ENCODE results near the gene INO80.

DNA sequence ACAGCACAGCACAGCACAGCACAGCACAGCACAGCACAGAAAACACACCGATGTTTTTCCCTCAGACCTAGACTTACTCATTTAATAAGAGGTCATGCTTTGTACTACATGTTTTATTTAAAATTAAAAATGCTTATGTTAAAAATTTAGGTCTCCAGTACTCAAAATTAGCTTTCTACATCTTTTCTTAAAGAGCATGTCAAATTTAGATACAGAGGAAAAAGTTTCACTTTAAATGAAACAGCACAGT lies 84.1 kb downstream of the INO80 start:
- TF ChIP-seq, protein P1, sequence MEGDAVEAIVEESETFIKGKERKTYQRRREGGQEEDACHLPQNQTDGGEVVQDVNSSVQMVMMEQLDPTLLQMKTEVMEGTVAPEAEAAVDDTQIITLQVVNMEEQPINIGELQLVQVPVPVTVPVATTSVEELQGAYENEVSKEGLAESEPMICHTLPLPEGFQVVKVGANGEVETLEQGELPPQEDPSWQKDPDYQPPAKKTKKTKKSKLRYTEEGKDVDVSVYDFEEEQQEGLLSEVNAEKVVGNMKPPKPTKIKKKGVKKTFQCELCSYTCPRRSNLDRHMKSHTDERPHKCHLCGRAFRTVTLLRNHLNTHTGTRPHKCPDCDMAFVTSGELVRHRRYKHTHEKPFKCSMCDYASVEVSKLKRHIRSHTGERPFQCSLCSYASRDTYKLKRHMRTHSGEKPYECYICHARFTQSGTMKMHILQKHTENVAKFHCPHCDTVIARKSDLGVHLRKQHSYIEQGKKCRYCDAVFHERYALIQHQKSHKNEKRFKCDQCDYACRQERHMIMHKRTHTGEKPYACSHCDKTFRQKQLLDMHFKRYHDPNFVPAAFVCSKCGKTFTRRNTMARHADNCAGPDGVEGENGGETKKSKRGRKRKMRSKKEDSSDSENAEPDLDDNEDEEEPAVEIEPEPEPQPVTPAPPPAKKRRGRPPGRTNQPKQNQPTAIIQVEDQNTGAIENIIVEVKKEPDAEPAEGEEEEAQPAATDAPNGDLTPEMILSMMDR (conservative IDR thresholded peaks at IDR 0.05; ENCODE audit: low read depth, low read length) = no peak
- no peak for TF ChIP-seq EZH2phosphoT487 (IDR thresholded peaks at IDR 0.05; ENCODE audit: borderline replicate concordance, low read length)
- TF ChIP-seq EZH2 (IDR thresholded peaks at IDR 0.05; ENCODE audit: low read length, unreplicated experiment) = no peak
